ENCODE measurements around the gene SON. TPM values are rescaled to one million over a fixed set of nuclear protein-coding genes. Genes with fewer than 3 reads are reported as not detected.

The SON gene, protein sequence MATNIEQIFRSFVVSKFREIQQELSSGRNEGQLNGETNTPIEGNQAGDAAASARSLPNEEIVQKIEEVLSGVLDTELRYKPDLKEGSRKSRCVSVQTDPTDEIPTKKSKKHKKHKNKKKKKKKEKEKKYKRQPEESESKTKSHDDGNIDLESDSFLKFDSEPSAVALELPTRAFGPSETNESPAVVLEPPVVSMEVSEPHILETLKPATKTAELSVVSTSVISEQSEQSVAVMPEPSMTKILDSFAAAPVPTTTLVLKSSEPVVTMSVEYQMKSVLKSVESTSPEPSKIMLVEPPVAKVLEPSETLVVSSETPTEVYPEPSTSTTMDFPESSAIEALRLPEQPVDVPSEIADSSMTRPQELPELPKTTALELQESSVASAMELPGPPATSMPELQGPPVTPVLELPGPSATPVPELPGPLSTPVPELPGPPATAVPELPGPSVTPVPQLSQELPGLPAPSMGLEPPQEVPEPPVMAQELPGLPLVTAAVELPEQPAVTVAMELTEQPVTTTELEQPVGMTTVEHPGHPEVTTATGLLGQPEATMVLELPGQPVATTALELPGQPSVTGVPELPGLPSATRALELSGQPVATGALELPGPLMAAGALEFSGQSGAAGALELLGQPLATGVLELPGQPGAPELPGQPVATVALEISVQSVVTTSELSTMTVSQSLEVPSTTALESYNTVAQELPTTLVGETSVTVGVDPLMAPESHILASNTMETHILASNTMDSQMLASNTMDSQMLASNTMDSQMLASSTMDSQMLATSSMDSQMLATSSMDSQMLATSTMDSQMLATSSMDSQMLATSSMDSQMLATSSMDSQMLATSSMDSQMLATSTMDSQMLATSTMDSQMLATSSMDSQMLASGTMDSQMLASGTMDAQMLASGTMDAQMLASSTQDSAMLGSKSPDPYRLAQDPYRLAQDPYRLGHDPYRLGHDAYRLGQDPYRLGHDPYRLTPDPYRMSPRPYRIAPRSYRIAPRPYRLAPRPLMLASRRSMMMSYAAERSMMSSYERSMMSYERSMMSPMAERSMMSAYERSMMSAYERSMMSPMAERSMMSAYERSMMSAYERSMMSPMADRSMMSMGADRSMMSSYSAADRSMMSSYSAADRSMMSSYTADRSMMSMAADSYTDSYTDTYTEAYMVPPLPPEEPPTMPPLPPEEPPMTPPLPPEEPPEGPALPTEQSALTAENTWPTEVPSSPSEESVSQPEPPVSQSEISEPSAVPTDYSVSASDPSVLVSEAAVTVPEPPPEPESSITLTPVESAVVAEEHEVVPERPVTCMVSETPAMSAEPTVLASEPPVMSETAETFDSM (N-terminal part only)
- 128 and 152 TPM in 2 replicates for total RNA-seq

GRCh38 chr21:33542640-33543504 is at the start of gene SON:
Gene SON, plus strand, starts transcription at chr21:33543038. Its CDS starts 55 bp downstream, at chr21:33543093.

DNA sequence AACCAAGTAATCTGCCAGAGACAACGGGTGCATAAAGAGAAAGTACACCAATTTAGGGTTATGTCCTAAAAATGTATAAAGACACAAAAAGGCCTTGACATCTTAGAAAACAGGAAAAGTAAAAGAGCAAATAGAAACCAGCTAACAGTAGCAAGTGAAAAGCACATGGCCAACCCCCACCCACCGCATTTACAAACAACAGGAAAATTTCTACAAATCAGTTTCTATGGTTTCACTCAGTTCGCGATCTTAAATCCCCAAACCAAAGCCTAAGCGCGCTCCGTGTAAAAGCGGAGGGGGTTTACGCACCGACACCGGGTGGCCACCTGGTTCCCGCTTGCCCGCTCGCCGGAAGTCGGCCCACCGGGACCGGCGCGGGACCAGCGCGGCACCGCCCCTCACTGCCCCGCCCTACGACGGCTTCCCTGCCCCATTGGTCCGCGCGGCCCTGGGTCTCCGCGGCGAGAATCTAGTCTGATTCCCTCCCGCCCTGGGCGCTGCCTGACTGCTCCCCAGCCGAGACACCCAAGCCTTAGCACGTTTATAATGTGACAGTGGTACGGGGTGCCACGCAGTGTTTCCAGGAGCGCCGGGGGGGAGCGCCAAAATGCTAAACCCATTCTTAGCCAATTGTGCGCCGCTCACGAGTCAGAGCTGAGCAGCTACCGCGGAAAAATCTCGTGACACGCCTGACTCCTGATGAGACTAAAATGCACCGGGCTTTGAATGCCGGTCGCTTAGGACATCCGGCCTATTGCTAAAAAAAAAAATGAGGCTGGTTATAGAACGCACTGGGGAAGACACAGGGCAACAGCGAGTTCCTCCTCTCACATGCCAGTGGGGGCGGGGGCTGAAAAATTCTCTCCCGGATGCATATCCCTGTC is 840 bp upstream of the SON start, which contains the start of gene GART:
Gene GART (minus strand): TSS at position 362 of the 884 bp plus-strand sequence. CDS start 2,802 bp downstream, outside the sequence.

GRCh38 chr21:33588485-33589335 is 45.9 kb downstream of the SON start, which contains the start of gene DONSON:
Gene DONSON, minus strand, starts transcription at chr21:33588684. Its CDS starts 43 bp downstream, at chr21:33588641.

Other genes with a start within 250 kb of the SON start
- 17.7 and 20.5 TPM in 2 replicates for gene IFNAR1, start 218.1 kb upstream of the SON start, total RNA-seq
- 35.9 and 64.9 TPM in 2 replicates for gene IFNGR2, start 139.6 kb upstream of the SON start, total RNA-seq
- gene TMEM50B, start 63.1 kb upstream of the SON start, total RNA-seq: 16.7 and 22.4 TPM in 2 replicates
- gene DNAJC28, start 51.3 kb upstream of the SON start, total RNA-seq: 0.90 and 0.94 TPM in 2 replicates
- 63.1 and 72.1 TPM in 2 replicates for gene GART, start 921 bp upstream of the SON start, total RNA-seq
- gene DONSON, start 45.6 kb downstream of the SON start, total RNA-seq: 11.8 and 13.2 TPM in 2 replicates
- gene CRYZL1, start 98.7 kb downstream of the SON start, total RNA-seq: 31.8 and 37.6 TPM in 2 replicates
- 49.2 and 85.7 TPM in 2 replicates for gene ITSN1, start 99.5 kb downstream of the SON start, total RNA-seq

All from endothelial cell of coronary artery (primary cell).